ENCODE results near the gene HNF1A.

DNA sequence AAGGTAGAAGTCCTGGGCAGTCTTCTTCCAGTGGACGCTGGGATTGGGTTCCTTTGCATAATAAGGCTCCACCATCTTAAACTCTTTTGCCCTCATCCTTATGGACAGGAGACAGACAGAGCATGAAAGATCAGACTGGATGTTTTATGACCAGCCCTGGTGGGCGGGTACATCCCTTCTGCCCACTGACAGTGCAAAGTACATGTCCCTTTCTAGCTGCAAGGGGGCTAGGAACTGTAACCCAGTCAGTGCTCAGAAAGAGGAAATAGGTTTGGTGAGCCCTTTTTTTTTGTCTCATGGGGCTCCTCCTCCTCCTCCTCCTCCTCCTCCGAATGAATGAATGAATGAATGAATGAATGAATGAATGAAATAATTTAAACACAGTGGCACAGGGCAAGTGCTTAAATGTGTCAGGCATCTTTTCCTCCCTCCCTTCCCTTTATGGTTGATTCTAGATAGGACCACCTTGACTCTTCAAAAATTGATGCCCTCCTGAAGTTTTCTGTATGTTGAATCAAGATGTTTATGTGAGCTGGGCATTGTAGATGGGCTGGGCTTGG, 36.4 kb upstream of the HNF1A start:
- TF ChIP-seq, protein P1, sequence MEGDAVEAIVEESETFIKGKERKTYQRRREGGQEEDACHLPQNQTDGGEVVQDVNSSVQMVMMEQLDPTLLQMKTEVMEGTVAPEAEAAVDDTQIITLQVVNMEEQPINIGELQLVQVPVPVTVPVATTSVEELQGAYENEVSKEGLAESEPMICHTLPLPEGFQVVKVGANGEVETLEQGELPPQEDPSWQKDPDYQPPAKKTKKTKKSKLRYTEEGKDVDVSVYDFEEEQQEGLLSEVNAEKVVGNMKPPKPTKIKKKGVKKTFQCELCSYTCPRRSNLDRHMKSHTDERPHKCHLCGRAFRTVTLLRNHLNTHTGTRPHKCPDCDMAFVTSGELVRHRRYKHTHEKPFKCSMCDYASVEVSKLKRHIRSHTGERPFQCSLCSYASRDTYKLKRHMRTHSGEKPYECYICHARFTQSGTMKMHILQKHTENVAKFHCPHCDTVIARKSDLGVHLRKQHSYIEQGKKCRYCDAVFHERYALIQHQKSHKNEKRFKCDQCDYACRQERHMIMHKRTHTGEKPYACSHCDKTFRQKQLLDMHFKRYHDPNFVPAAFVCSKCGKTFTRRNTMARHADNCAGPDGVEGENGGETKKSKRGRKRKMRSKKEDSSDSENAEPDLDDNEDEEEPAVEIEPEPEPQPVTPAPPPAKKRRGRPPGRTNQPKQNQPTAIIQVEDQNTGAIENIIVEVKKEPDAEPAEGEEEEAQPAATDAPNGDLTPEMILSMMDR (IDR thresholded peaks at IDR 0.05 in 2 of 3, conservative IDR thresholded peaks at IDR 0.05 in 1 of 3; ENCODE audit: control insufficient read depth in 2 of 3, extremely low read depth in 1 of 3, insufficient read depth in 1 of 3, low read depth in 3 of 3, low read length in 3 of 3) = no peak
- TF ChIP-seq TAF1 (IDR thresholded peaks at IDR 0.05; ENCODE audit: borderline replicate concordance, low read depth, low read length) = no peak
- TF ChIP-seq POLR2AphosphoS5 (IDR thresholded peaks at IDR 0.05; ENCODE audit: low read length) = no peak
- TF ChIP-seq SRF (IDR thresholded peaks at IDR 0.05; ENCODE audit: low read depth in 2 of 2, low read length in 2 of 2) = no peak
- TF ChIP-seq, protein P2, sequence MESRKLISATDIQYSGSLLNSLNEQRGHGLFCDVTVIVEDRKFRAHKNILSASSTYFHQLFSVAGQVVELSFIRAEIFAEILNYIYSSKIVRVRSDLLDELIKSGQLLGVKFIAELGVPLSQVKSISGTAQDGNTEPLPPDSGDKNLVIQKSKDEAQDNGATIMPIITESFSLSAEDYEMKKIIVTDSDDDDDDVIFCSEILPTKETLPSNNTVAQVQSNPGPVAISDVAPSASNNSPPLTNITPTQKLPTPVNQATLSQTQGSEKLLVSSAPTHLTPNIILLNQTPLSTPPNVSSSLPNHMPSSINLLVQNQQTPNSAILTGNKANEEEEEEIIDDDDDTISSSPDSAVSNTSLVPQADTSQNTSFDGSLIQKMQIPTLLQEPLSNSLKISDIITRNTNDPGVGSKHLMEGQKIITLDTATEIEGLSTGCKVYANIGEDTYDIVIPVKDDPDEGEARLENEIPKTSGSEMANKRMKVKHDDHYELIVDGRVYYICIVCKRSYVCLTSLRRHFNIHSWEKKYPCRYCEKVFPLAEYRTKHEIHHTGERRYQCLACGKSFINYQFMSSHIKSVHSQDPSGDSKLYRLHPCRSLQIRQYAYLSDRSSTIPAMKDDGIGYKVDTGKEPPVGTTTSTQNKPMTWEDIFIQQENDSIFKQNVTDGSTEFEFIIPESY (IDR thresholded peaks at IDR 0.05) = no peak
- no peak for TF ChIP-seq DPF2 (IDR thresholded peaks at IDR 0.05)
- TF ChIP-seq RAD51 (IDR thresholded peaks at IDR 0.05) = no peak
- TF ChIP-seq POLR2A (IDR thresholded peaks at IDR 0.05; ENCODE audit: low read depth, low read length) = no peak
- no peak for TF ChIP-seq SMC3 (IDR thresholded peaks at IDR 0.05; ENCODE audit: borderline replicate concordance, low read length)
- peak; percentile 95 for TF ChIP-seq ZNF24 (IDR thresholded peaks at IDR 0.05)
- TF ChIP-seq, protein P3, sequence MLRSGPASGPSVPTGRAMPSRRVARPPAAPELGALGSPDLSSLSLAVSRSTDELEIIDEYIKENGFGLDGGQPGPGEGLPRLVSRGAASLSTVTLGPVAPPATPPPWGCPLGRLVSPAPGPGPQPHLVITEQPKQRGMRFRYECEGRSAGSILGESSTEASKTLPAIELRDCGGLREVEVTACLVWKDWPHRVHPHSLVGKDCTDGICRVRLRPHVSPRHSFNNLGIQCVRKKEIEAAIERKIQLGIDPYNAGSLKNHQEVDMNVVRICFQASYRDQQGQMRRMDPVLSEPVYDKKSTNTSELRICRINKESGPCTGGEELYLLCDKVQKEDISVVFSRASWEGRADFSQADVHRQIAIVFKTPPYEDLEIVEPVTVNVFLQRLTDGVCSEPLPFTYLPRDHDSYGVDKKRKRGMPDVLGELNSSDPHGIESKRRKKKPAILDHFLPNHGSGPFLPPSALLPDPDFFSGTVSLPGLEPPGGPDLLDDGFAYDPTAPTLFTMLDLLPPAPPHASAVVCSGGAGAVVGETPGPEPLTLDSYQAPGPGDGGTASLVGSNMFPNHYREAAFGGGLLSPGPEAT (IDR thresholded peaks at IDR 0.05; ENCODE audit: low read depth) = no peak
- TF ChIP-seq BRCA1 (IDR thresholded peaks at IDR 0.05; ENCODE audit: low read depth, low read length) = no peak

Data from GM12878 (cell line).